Type B pancreatic cell (in vitro differentiated cells): Measurements from ENCODE around the gene METTL1. TPM values are rescaled to one million over a fixed set of nuclear protein-coding genes. Genes with fewer than 3 reads are reported as not detected.
"Not testable (repeated sequence)": the region's sequence is repeated elsewhere in the genome, so short reads cannot be mapped to it uniquely, and the experiment has no call there.

Experiments used
- DNase-seq: peaks from one replicate; pipeline ENCODE4 v3.0.0; 2021; ENCODE audit warnings: mixed read lengths; ENCODE audit not compliant: unreplicated experiment; ENCODE audit errors: extremely low spot score
- H3K27ac Mint-ChIP-seq: 2 replicates; pipeline ENCODE4 v1.8.0; 2021; ENCODE audit warnings: mild to moderate bottlenecking, mixed read lengths
- H3K27me3 Mint-ChIP-seq: 2 replicates; pipeline ENCODE4 v1.8.0; 2021; ENCODE audit warnings: mixed read lengths
- H3K36me3 Mint-ChIP-seq: 2 replicates; pipeline ENCODE4 v1.8.0; 2021; ENCODE audit warnings: mixed read lengths
- H3K4me1 Mint-ChIP-seq: one replicate; pipeline ENCODE4 v1.8.0; 2021; ENCODE audit warnings: mixed read lengths; ENCODE audit not compliant: unreplicated experiment
- H3K4me3 Mint-ChIP-seq: 2 replicates; pipeline ENCODE4 v1.8.0; 2021; ENCODE audit warnings: mild to moderate bottlenecking, mixed read lengths
- H3K9me3 Mint-ChIP-seq: 2 replicates; pipeline ENCODE4 v1.8.0; 2021; ENCODE audit warnings: mixed read lengths
- long read RNA-seq: library from polyadenylated mRNA; unstranded; transcript quantifications from one replicate; pipeline ENCODE4 v2.0.0, GENCODE V29; 2020
- total RNA-seq: library from RNA; stranded (reverse); gene quantifications from 2 replicates; pipeline ENCODE4 v1.2.1, GENCODE V29; 2021; ENCODE audit warnings: low replicate concordance
- TF ChIP-seq, protein P1 (sequence below): fragments of 200-600 bp; sonication (generic); conservative IDR thresholded peaks from 2 replicates; pipeline ENCODE4 v1.5.0; 2021; ENCODE audit warnings: antibody characterized with exemption, mild to moderate bottlenecking

The METTL1 gene
- 29.3 and 31.1 TPM in 2 replicates for total RNA-seq
- long read RNA-seq, transcript METTL1-202 (6 exons, 2,066 nt), result major isoform, 56 of 66 reads
- long read RNA-seq, partial matches to known transcripts, result 1 of 66 reads
- long read RNA-seq, other reads (novel, unspliced or antisense), result 9 of 66 reads

DNA sequence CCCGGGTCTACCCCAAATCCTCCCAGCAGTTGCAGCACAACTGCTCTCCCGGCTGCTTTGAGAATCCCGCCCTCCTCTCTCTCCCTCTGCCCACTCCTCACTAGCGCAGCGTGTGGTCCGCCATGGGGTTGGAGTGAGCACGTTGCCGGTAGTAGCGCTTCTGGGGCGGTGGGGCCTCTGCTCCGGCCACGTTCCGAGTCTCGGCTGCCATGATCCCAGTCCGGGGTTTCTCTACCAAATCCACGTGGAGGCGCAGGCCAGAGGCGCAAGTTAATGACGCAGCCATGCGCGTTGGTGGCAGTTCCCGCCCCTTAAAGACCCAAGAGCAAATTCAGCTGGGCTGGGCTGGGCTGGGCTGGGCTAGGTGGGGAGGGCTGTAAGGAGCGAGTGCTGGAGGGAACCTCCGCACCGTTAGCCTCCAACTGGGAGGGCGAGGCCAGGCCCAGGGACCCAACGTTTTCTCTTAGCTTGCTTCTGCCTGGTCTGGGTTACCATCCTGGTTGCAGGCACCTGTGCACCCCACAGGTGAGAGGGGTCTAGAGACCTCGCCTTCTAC, at the start of gene METTL1:
TSS of gene METTL1 (minus strand) at position 233 of the 556 bp plus-strand sequence. CDS start at position 211, 22 bp downstream.
- Mint-ChIP-seq H3K27ac (peak within 1 kb of the TSS; percentile 99), H3K27me3 (peaks cover 16% of the 10 kb centered on the region), H3K4me3 (peak within 1 kb of the TSS; percentile 99), H3K36me3 (peaks cover 19% of the 10 kb centered on the region), H3K9me3 (no peaks in the 10 kb centered on the region), H3K4me1 (peaks cover 21% of the 10 kb centered on the region)
- TF ChIP-seq, protein P1, sequence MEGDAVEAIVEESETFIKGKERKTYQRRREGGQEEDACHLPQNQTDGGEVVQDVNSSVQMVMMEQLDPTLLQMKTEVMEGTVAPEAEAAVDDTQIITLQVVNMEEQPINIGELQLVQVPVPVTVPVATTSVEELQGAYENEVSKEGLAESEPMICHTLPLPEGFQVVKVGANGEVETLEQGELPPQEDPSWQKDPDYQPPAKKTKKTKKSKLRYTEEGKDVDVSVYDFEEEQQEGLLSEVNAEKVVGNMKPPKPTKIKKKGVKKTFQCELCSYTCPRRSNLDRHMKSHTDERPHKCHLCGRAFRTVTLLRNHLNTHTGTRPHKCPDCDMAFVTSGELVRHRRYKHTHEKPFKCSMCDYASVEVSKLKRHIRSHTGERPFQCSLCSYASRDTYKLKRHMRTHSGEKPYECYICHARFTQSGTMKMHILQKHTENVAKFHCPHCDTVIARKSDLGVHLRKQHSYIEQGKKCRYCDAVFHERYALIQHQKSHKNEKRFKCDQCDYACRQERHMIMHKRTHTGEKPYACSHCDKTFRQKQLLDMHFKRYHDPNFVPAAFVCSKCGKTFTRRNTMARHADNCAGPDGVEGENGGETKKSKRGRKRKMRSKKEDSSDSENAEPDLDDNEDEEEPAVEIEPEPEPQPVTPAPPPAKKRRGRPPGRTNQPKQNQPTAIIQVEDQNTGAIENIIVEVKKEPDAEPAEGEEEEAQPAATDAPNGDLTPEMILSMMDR, result no peak
- peak; percentile 93 for DNase-seq

DNA sequence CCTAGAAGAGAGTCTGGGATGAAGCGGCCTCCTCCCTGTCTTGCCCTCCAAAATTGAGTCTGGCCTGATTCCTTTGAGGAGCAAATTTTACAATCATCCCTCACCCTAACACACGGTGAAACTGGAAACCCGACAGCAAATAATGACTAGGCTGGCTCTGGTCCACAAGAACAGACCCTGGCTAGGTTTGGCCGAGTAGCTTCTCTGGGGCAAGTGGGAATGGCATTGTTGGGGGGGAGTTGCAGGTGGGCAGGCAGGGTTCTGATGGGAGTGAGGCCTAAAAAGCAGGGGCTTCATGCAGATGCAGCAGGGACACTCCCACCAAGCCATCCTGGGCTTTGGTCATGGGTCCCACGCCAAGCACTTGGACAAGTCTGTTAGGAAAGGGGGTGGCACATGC, 49.1 kb upstream of the METTL1 start:
- H3K36me3 Mint-ChIP-seq, result peaks cover 33% of the 10 kb centered on the region
- not testable (repeated sequence) for H3K27me3 Mint-ChIP-seq, DNase-seq, H3K4me3 Mint-ChIP-seq, H3K9me3 Mint-ChIP-seq, H3K27ac Mint-ChIP-seq, H3K4me1 Mint-ChIP-seq

DNA sequence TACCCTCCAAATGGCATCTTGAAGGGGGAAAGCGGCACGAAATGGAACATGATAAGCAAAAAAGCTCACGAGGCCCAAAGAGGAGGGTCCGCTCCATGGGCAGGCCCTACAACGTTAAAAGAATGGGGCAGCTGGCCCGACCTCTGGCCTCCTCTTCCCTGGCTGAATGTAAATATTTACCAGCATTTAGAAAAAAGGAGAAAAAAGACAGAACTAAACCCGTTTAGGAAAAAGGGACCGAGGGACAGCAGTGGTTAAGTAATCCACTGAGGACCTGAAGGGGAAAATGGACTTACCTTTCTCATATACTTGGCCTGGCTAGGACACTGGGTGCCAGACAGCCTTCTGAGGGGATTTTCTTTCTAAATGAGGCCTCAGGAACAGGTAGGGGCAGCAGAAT, 48.2 kb upstream of the METTL1 start:
- H3K4me3 Mint-ChIP-seq, H3K4me1 Mint-ChIP-seq, H3K27me3 Mint-ChIP-seq, DNase-seq, H3K9me3 Mint-ChIP-seq, H3K27ac Mint-ChIP-seq: not testable (repeated sequence)
- H3K36me3 Mint-ChIP-seq, result peaks cover 28% of the 10 kb centered on the region

DNA sequence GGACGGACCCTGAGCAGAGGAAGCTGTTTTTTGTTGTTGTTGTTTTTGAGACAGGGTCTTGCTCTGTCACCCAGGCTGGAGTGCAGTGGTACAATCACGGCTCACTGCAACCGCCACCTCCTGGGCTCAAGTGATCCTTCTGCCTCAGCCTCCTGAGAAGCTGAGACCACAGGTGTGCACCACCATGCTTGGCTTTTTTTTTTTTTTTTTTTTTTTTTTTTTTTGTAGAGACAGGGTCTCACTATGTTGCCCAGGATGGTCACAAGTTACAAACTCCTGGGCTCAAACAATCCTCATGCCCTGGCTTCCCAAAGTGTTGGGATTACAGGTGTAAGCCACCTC, 46.1 kb upstream of the METTL1 start:
- H3K4me3 Mint-ChIP-seq, H3K9me3 Mint-ChIP-seq, H3K4me1 Mint-ChIP-seq, H3K27ac Mint-ChIP-seq, H3K27me3 Mint-ChIP-seq, DNase-seq: not testable (repeated sequence)
- H3K36me3 Mint-ChIP-seq, result peaks cover 15% of the 10 kb centered on the region

DNA sequence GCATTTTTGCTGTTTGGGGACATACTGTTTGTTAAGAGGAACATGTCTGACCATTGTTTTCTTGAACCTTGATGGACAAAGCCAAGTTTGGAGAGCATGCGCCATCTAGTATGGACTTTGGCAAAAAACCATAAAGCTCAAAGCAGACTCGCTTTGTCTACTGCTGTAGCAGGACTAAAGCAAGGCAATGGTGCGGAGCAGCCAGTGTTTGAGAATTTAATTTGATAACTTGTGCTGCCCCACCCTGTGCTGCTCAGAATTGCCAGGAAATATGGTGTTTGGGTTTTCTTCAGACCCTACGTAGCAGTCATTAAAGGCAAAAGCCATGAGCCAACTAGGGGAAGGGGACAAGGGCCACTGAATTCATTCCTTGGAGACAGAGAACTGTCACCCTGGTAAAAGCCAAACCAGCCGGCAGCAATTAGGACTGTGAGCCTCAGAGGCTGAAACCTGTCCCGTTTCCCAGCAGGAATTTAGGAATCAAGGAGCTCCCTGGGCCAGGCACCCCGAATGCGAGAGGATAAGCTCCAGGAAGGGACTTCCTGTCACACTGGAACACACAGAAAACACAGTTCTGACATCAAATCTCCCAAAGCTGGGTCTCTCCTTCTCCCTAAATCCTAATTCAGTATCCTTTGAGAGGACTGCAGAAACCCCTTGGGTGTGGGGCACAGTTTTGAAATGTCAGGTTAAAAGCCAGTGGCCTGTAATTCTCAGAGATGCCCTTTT, 45.5 kb upstream of the METTL1 start:
- H3K27me3 Mint-ChIP-seq, result no peaks in the 10 kb centered on the region
- DNase-seq, result no peak
- peaks cover 9% of the 10 kb centered on the region for H3K4me1 Mint-ChIP-seq
- H3K4me3 Mint-ChIP-seq, result no peak overlapping the region
- H3K9me3 Mint-ChIP-seq, result no peaks in the 10 kb centered on the region
- H3K27ac Mint-ChIP-seq, result no peak overlapping the region
- peaks cover 12% of the 10 kb centered on the region for H3K36me3 Mint-ChIP-seq
- TF ChIP-seq, protein P1, result no peak

DNA sequence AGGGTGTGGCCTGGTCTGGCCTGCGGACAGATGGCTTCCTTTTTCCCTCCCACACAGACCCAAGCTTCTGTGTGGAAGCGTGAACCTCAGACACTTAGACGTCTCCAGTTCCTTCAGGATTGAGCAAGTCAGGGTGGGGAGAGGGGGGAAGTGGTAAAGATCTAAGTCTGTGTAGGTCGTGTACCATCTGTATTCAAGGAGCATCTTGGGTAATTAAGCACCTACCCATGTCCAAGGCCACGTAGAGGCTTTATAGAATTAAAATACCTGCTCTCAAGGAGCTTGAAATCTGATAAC, 44.9 kb upstream of the METTL1 start:
- Mint-ChIP-seq H3K27me3 (no peaks in the 10 kb centered on the region), H3K4me3 (no peak overlapping the region), H3K36me3 (peaks cover 9% of the 10 kb centered on the region), H3K27ac (no peak overlapping the region), H3K9me3 (no peaks in the 10 kb centered on the region), H3K4me1 (peaks cover 9% of the 10 kb centered on the region)
- TF ChIP-seq, protein P1, result no peak
- no peak for DNase-seq

DNA sequence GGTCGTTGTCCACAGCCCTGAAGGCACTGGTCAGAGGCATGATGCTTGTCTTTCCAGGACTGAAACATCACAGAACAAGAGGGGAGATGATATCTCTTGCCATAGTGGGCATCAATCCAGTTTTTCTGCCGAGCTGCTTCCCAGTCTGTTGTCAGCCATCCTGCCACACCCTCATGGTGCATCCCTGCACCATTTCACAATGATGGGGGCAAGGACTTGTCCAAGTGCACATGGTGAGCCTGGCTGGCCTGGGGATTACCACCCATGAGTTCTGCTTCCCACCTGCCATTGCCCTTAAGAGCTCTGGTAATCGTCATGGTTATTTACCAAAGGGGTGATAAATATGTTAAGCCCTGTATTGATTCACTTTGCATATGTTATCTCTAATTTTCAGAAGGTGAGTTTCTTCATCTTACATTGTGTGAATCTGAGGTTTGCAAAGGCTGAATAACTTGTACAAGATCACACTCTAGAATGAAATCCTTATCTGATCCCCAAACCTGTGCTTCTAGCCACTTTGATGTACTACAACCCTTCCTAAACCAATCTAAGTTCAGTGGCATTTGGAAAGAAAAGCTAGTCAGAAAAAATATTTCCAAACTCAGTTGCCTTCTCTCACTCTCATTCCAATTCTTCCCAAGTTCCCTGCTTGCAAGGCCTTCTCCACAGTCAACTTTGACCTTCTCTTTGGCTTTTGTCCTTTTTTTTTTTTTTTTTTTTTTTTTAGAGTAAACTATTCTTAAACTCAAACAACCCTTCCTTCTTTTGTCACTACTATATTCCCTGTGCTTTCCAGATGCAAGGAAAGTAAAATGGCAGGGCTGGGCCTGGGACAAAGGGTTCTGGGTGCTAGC, 44.3 kb upstream of the METTL1 start:
- DNase-seq, result no peak
- no peak overlapping the region for H3K4me3 Mint-ChIP-seq
- TF ChIP-seq, protein P1, result no peak
- H3K27ac Mint-ChIP-seq, result no peak overlapping the region
- H3K27me3 Mint-ChIP-seq, result no peaks in the 10 kb centered on the region
- no peaks in the 10 kb centered on the region for H3K9me3 Mint-ChIP-seq
- peaks cover 9% of the 10 kb centered on the region for H3K4me1 Mint-ChIP-seq
- H3K36me3 Mint-ChIP-seq, result peaks cover 9% of the 10 kb centered on the region
